ENCODE results near the gene ABCA13.

DNA sequence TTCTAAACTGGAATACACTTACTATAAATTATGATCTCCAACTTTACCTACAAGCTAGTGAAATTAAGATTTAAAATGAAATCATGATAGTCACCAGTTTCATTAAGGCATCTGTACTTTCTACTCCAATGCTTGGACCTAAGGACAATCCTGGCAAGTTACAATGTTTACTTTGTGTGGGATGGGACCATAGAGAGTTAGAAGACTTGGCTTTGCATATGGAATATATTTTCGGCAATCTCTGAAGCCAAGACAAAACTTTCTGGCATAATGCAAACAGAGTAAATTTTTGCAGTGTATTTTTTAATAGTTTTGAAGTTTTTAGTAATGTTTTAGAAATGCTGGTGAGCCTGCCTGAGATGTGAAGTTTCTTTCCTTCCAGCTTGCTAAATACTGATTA lies 248.9 kb downstream of the ABCA13 start:
- TF ChIP-seq, protein P1, sequence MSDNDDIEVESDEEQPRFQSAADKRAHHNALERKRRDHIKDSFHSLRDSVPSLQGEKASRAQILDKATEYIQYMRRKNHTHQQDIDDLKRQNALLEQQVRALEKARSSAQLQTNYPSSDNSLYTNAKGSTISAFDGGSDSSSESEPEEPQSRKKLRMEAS (IDR thresholded peaks at IDR 0.05) = no peak
- TF ChIP-seq EP300 (IDR thresholded peaks at IDR 0.05; ENCODE audit: borderline replicate concordance) (no peak), NFIC (IDR thresholded peaks at IDR 0.05) (no peak), ZBTB7A (IDR thresholded peaks at IDR 0.05; ENCODE audit: low read depth) (no peak), CREB1 (IDR thresholded peaks at IDR 0.05; ENCODE audit: low read depth) (no peak), YY1 (IDR thresholded peaks at IDR 0.05; ENCODE audit: low read depth) (no peak), CEBPB (IDR thresholded peaks at IDR 0.05) (no peak), RAD21 (IDR thresholded peaks at IDR 0.05; ENCODE audit: low read depth) (no peak), EGR1 (IDR thresholded peaks at IDR 0.05) (no peak), TAF1 (IDR thresholded peaks at IDR 0.05; ENCODE audit: low read depth) (no peak), FOXM1 (IDR thresholded peaks at IDR 0.05; ENCODE audit: borderline replicate concordance, low read depth) (no peak)
- TF ChIP-seq, protein P2, sequence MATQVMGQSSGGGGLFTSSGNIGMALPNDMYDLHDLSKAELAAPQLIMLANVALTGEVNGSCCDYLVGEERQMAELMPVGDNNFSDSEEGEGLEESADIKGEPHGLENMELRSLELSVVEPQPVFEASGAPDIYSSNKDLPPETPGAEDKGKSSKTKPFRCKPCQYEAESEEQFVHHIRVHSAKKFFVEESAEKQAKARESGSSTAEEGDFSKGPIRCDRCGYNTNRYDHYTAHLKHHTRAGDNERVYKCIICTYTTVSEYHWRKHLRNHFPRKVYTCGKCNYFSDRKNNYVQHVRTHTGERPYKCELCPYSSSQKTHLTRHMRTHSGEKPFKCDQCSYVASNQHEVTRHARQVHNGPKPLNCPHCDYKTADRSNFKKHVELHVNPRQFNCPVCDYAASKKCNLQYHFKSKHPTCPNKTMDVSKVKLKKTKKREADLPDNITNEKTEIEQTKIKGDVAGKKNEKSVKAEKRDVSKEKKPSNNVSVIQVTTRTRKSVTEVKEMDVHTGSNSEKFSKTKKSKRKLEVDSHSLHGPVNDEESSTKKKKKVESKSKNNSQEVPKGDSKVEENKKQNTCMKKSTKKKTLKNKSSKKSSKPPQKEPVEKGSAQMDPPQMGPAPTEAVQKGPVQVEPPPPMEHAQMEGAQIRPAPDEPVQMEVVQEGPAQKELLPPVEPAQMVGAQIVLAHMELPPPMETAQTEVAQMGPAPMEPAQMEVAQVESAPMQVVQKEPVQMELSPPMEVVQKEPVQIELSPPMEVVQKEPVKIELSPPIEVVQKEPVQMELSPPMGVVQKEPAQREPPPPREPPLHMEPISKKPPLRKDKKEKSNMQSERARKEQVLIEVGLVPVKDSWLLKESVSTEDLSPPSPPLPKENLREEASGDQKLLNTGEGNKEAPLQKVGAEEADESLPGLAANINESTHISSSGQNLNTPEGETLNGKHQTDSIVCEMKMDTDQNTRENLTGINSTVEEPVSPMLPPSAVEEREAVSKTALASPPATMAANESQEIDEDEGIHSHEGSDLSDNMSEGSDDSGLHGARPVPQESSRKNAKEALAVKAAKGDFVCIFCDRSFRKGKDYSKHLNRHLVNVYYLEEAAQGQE (IDR thresholded peaks at IDR 0.05; ENCODE audit: low read depth) = no peak
- TF ChIP-seq, protein P3, sequence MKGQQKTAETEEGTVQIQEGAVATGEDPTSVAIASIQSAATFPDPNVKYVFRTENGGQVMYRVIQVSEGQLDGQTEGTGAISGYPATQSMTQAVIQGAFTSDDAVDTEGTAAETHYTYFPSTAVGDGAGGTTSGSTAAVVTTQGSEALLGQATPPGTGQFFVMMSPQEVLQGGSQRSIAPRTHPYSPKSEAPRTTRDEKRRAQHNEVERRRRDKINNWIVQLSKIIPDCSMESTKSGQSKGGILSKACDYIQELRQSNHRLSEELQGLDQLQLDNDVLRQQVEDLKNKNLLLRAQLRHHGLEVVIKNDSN (IDR thresholded peaks at IDR 0.05) = no peak

Data from Ishikawa (cell line).